ENCODE results near the gene DSG2. TPM values are rescaled to one million over a fixed set of nuclear protein-coding genes. Genes with fewer than 3 reads are reported as not detected.
A peak's percentile ranks its signal among the peaks of the same experiment; 100 is the strongest.

The DSG2 gene
- total RNA-seq, 1 donor from 2014 or later, result 10.9 TPM

DNA sequence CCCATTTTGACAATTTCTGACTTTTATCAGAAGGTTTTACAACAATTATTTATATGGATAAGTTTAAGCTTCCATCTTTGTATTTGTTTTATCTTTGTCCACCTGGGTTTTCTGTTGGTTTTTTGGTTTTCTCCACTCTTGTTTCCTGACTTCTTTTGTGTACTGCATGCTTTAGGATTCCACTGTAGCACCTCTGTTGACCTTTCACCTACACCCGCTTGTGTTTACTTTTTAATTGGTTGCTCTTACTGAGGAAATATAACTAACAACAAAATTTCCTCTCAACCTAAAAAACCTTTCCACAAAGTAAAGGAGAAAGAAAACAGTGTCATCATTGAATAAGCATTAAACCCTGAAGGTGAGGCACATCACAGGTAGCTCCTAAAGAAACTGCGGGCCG, 53.9 kb downstream of the DSG2 start:
- no peak for ATAC-seq
- no peak for DNase-seq (ENCODE audit: low spot score)

DNA sequence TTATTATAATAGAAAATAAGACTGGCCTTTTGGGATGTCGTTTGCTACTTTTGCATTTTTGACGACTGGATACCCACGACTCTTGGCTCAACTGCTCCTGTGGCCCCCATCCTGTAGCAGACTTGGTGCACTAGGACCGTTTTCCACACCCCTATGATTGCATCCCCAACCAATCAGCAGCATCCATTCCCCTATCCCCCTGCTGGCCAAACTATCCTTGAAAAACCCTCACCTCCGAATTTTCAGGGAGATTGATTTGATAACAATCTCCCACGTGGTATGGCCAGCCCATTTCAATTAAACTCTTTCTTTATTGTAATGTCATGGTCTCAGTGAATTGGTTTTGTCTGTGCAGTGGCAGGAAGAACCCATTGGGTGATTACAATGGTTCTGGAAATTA, 55.8 kb downstream of the DSG2 start:
- no peak for ATAC-seq
- no peak for DNase-seq (ENCODE audit: low spot score)

DNA sequence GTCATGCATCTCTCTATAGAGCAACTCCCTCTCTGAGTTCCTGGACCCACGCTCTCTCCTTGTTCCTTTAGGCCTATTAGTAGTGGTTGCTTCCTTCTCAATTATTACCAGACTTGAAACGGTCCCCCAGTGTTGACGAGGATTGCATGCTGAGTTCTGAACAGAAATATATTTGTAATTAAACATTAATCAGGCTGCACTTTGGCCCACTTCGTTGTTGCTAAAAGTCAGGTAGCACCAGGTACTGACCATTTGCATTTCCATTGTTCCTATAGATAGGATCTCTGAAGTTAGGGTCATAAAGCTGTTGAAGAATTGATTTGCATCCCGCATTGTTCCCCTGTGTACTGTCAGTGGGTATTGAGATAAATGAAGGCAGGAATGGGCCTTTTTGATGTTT, 56.8 kb downstream of the DSG2 start:
- ATAC-seq, result peak; percentile 53
- no peak for DNase-seq (ENCODE audit: low spot score)

DNA sequence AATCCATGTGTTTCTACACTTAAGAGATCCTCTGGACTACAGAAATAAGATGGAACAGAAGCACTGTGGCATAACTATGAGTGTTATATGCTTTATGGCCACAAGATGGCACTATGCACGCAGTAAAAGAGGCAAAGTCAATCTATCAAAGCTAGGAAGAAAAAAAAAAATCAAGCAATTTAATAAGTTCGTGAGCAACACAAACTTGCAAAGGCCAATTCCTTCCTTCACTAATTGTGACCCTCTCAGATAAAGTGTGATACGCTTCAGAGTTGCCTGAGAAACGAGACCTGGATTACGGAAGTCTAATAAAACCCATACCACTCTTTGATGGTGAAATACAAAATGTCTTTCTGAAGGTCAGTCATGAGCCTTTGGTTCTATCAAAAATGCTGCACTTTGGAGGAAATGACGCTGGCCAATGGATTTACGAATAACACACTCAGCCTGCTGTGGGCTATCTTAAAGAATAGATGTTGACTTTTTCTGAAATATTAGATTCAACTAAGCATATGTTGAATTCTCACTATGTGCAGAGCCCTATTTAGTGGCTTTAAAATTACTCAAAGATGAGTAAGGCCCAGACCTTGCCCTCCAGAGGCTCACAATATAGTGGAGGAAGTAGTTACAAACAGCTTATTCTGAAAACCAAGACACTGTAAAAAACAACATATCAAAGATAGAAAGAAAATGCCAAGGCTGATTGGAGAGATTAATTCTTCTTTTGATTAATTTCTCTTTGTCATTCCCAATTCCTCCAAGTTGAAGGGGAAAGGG, 58.2 kb downstream of the DSG2 start:
- ATAC-seq (peak; percentile 87), DNase-seq (ENCODE audit: low spot score) (no peak)

DNA sequence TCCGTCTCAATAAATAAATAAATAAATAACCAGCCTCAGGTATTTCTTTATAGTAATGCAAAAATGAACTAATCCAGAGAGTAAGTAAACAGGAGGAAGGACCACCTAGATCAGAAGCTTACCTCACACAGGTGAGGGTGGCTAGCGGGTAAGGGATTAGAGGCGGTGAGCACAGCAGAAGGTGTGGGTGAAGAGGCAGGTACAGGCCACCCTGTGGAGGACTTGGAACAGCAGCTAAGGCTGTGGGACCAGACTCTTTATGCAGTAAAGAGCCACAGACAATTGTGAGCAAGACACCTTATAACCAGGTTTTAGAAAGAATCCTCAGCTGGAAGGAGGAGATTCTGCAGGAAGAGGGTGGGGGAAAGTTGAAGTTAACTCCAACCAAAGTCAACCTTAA, 59.5 kb downstream of the DSG2 start:
- no peak for DNase-seq (ENCODE audit: low spot score)

DNA sequence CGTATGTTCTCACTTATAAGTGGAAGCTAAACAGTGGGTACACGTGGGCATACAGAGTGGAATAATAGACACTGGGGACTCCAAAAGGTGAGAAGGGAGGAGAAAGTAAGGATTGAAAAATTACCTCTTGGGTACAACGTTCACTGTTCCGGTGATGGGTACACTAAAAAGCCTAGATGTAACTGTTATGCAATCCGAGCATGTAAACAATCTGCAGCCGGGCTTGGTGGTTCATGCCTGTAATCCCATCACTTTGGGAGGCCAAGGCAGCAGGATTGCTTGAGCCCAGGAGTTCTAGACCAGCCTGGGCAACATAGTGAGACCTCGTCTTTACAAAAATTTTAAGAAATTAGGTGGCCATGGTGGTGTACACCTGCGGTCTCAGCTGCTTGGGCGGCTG, 60.6 kb downstream of the DSG2 start:
- ATAC-seq (peak; percentile 58), DNase-seq (ENCODE audit: low spot score) (no peak)

More for the DNA sequence above, 59.5 kb downstream of the DSG2 start:
- peak; percentile 14 for ATAC-seq

DNA sequence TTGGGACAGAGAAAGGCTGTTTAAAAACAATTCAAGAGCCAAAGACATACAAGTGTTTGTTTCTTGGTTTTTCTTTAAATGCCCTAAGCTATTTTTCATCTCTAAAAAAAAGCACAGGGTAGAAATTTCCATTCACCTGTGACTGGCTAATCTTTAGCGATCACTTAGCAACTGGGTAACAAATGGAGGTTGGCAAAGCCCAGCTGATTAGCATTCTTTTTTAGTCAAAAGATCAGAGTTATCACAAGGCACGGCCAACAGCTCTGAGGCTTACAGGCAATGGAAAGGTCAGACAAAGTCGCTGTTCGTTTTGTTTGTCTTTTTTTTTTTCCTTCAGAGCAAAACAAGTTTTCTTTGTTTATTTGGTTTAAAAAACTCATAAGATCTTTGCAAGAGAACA, 64.7 kb downstream of the DSG2 start:
- peak; percentile 26 for ATAC-seq

DNA sequence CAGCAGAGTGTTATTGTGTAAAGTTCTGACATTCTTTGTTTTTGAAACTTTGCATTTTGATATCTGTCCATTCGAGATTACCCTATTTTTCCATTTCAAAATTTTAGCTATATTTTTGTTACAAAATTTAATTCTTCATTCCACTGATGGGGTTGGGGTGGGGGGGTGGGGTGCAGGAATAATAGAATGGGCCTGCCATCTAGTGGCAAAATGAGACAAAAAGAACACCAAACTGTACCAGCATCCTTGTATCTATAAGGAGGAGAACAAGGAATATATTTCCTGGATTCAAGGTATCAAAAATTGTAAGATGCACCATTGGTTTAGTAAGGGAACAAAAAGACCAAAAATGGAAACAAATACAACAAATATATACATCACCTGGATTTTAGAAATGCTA, 65.8 kb downstream of the DSG2 start:
- DNase-seq (ENCODE audit: low spot score) (no peak), ATAC-seq (no peak)

More for the DNA sequence above, 64.7 kb downstream of the DSG2 start:
- DNase-seq (ENCODE audit: low spot score), result no peak

DNA sequence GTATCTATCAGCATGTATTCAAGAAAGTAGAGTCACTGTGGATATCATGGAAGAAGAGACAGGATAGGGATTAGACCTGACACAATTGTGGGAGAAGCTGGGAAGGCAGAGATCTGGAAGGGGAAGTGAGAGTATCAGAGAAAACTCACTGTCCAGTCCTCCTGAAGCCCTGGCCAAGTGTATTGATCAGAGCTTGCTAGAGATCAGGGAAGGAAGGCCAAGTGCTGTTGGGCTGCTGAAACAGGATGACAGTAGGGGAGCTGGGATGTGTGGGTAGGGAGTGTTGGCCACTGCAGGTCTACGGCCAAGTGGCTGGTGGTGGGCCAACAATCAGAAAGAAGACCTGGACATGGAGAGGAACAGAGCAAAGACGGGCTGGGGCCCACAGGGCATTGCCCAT, 67.4 kb downstream of the DSG2 start:
- peak; percentile 63 for ATAC-seq
- DNase-seq (ENCODE audit: low spot score), result no peak

DNA sequence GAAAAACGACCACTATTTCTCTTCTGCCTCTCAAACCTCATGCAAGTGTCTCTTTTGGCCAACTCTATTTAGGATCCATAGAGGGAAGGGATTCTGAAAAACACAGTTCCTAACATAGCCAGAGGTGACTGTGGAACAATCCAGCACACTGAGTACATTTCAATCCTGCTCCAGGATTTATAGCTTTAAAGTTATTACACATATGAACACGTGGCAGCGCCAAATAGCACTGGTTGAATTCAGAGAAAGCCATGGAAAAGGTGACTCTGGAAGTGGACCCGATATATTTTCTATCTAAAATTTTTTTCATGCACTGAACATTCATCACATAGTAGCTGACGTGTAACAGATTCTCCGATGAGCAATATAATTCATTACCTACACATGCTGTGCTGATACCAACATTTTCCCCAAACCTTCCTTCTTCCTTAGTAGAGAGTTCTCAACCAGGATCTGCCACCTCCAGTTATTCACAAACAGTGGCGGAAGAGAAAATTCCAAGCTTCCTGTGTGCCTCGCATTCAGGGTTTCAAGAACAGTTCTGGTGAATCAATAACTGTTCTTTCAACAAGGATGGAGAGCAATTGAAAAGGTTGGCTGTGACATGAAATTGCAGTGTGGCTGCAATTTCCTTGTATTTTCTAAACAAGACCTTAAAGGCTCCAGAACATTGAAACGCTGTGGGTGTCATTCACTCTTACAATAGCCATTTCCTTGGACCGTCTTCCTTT, 68.0 kb downstream of the DSG2 start:
- ATAC-seq (peak; percentile 46), DNase-seq (ENCODE audit: low spot score) (no peak)

DNA sequence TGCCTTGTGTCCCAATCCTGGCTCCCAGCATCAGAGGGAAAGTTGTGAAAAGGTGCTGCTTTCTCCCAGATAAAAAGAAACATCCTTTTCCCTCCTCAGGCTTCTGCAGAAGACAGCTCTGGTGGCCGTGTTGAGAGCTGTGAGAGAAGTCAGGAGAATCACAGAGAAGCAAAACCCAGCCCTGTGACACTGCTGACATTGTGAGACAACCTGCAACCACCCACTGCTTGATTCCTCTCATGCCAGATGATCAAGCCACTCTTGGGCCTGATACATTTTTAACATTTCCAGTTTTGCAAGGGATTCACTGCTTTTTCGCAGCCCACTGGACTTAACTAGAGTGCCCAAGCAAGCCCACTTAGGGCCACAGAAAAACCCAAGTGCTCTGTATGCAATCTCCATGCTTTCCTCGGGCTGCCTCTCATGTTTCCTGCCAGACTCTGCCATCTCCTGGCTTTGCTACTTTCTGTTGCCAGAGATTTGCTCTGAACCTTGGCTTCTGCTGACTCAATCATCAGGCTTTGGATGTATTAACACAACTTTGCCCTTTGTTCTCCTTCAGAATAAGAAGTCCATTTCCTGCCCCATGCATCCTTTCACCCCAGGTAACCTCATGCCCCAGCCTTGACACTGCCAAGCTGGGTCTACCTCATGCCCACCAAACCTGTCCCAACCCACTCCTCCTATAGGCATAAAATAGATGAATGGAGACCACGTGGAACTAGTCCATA, 68.8 kb downstream of the DSG2 start:
- DNase-seq (ENCODE audit: low spot score), result peak; percentile 59
- peak; percentile 86 for ATAC-seq

DNA sequence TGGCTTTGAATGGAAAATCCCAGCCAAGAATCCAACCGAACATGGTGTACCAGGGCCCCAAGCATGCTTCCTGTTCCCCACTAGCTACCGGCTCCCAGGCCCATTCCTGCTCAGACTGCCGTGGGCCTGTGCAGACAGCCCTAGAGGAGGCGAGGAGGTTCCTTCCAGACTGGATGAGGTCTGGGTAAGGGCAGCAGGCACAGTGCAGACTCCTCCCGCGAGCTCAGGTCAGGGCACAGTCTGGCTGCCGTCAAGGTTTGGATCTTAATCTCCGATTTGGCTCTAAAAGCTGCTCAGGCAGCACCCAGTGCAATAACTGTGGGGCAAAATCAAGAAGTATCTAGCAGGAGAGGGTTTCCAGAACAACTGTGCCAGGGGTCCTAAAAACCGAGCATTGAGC, 74.4 kb downstream of the DSG2 start:
- DNase-seq (ENCODE audit: low spot score) (no peak), ATAC-seq (peak; percentile 53)

DNA sequence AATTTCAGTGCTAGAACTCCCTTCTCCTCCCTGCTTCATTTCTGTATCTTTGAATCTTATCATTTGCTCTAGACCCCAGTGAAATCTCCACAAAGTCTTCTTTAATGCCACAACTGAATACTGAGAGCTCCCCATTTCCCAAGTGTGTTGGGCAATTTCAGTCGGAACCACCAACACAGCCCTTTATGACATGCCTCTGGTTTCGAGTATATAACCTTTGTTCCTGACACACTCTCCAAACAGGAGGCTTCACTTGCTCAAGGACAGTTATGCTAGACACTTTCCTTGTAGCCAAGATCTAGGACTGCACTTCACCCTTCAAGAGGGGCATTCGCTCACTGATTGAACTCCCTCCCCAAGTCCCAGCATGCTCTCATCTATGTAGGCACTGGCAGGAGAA, 75.1 kb downstream of the DSG2 start:
- DNase-seq (ENCODE audit: low spot score) (no peak), ATAC-seq (peak; percentile 59)

DNA sequence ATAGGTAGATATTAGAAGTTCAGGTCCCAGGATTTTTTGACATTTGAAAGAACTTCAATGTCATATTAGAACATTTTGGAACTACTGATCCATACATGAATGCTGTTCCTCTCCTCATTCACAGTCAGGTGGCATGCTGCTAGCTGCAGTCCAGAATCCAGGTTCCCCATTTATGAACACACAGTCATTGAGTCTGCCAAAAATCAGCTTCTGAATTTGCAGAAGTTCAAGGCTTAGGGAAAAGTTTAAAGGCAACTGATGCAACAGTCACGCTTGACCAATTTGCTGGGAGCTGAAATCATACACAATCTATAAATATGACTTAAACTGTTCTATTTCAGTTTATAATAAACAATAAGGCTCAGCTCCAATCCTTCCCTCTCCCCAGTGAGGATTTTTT, 76.4 kb downstream of the DSG2 start:
- no peak for DNase-seq (ENCODE audit: low spot score)
- ATAC-seq, result peak; percentile 63

DNA sequence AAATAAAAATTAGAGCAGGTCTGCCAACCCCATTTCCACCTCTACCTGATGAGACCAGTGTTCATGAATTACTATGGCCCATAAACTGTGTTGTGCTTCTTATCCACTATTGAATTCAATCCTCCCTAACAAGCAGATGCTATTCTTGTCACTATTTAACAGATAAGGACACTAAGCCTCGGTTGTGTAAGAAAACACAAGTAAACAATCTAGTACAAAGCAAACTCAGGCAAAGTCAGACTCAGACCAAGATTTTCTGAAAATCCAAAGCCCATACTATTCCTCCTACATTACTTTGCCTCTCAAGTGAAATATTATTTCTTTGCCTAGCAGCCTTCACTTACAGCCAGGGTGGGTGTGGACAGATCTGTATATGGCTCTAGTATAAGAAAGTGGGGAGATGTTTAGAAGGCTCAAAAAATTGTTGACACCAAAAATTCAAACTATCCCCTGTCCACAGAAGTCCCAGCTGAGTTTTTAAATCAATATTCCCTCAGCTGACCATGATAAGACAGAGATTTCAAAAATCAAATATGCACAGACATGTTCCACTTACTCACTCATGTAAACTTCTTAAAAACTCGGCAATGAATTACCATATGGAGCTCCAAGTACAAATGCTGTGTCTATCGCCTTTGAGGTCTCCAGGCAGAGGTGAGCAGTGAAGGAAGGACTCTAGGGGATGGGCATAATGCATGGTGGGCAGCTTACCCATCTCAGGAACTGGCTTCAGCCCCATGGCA, 77.7 kb downstream of the DSG2 start:
- no peak for DNase-seq (ENCODE audit: low spot score)
- peak; percentile 65 for ATAC-seq

DNA sequence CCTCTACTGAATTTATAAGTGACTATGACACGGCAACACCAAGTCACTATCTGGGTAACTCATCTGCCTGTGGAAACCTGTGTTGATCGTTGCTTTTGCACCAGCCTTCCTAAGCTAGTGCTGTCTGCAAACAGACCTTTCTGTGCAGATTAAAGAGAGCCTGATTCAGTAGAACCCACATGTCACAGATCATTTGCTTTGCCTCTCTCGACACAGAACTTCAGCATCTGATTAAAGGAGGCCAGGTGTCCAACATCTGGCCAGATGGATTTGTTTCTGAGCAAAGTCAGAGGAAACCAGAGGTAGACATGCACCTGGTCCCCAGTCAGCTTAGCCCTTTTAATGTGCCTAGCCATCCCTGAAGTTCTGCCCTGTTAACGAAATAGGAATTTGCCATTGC, 78.7 kb downstream of the DSG2 start:
- ATAC-seq, result no peak
- no peak for DNase-seq (ENCODE audit: low spot score)

DNA sequence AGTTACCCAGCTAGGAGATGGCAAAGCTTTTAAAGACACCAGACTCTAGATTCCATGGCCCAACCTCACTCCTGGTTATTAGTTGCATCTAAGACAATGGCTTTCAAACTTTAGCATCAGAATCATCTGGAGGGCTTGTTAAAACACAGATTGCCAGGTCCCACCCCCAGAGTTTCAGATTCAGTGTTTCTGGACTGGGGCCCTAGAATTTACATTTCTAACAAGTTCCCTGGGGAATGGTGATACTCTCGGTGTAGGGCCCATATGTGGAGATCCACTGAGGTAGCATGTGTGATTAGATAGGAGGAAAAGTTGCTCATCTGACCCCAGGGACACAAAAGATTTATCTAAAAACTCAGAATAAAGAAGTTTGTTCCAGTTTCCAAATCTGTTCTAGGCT, 79.2 kb downstream of the DSG2 start:
- no peak for DNase-seq (ENCODE audit: low spot score)
- no peak for ATAC-seq

DNA sequence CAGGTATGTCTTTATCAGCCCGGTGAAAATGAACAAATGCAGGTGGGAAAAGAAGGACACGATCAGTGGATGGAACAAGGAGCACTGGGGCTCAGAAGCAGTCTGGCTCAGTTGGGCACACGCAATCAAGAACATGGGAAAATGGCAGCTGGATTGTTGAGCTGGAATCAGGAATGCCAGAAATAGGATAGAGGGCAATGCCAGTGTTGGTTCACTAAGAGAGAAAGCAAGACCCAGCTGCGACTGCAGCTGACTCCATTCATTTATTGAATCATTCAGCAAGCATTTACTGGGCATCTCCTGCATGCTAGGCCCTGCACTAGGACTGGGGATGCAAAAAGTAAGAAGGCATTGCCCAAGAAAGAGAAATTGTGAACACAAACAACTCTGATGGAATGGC, 80.1 kb downstream of the DSG2 start:
- no peak for ATAC-seq

DNA sequence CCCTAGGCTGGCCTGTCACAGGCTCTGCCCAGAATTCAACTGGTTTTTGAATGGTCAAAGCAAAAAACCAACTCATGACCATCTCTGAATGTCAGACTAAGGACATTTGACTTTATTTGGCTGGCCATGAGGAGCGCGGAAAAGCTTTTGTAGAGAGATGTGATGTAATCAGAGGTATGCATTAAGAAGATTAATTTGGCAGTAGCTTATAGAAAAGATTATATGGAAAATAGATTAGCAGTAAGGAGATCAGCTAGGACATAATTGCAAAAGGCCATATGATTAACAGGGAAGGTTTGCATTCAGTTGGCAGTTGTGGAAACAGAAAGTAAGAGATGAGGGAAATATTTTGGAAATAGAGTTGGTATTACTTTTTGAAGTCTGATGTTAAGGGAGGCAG, 81.4 kb downstream of the DSG2 start:
- DNase-seq (ENCODE audit: low spot score) (no peak), ATAC-seq (no peak)

More for the DNA sequence above, 80.1 kb downstream of the DSG2 start:
- DNase-seq (ENCODE audit: low spot score), result no peak

DNA sequence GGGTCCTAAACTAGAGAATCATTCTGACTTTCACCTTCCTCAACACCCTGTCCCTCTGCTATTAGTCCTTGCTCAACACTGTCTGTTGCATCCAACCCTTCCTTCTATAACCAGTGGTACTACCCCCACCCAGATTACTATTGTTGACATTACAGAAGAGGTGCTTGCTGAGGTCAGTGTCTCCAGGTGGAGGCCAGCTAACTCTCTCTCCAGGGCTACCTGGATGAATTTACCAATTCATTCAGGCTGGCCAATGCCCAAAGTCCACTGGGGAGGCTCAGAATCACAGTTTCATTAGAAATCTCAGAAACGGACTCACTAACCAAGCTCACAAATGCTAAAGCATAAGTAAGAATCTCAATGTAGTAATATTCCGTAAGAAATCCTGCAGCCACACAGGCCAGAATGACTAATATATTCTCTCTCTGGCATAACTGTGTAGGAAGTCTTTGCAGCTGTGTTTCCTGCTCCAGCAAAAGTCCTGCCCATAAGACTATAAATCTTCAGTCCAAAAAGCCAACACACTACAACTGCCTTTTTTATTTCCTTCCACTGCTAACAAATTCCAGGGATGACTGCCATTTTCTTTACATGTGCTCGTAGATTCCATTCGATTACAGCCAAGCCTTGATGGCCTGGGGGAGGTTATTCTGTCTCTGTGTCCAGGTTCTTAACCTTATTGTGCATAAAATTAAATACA, 83.7 kb downstream of the DSG2 start:
- peak; percentile 95 for ATAC-seq
- DNase-seq (ENCODE audit: low spot score), result peak; percentile 87

Measured in left lobe of liver (tissue), 2 donors.